Activated CD4-positive, alpha-beta T cell treated with anti-CD3 and anti-CD28 coated beads for 48 hours (primary cell): ENCODE data around the gene IL4I1.
"Not testable (repeated sequence)": the region's sequence is repeated elsewhere in the genome, so short reads cannot be mapped to it uniquely, and the experiment has no call there.

Experiments used
- DNase-seq: peaks from one replicate; pipeline ENCODE4 v3.0.0-alpha.2; 2020

The IL4I1 gene, protein sequence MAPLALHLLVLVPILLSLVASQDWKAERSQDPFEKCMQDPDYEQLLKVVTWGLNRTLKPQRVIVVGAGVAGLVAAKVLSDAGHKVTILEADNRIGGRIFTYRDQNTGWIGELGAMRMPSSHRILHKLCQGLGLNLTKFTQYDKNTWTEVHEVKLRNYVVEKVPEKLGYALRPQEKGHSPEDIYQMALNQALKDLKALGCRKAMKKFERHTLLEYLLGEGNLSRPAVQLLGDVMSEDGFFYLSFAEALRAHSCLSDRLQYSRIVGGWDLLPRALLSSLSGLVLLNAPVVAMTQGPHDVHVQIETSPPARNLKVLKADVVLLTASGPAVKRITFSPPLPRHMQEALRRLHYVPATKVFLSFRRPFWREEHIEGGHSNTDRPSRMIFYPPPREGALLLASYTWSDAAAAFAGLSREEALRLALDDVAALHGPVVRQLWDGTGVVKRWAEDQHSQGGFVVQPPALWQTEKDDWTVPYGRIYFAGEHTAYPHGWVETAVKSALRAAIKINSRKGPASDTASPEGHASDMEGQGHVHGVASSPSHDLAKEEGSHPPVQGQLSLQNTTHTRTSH

DNA sequence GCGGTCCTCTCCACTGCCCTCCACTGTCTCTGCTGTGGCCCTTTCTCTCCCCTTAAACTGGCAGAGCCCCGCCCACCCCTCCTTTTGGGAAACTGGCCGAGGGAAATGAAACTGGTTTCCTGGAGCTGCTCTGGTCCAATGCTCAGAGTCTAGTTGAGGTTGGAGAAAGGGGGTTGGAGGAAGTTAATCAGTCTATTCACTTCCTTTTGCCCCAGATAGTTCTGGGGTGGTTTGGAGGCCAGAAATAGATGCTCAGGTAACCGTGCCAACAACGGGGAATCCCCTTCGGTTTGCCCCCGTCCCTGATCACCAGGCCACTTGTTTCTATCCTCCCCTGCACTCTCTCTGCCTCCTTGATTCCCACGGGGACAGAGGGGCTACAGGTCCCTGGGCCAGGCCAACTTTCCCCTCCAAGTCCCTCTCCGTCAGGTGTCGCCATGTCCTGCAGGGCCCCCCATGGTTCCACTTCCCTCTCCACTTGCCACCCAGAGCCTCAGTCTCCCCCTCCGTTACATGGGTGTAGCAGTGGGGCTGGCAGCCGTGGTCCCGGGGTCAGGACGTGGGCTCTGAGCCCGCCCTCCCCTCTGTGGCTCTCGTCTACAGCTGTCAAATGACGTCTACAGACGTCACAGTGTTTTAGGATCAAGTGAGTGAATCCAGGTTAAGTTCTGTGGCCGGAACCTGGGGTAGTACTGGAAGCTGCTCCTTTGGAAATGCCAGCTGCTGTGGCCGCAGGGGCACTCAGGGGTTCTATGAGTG is at the start of gene IL4I1:
IL4I1 (minus strand) TSS at position 25 of the 759 bp plus-strand sequence. CDS start 727 bp downstream, outside the sequence.
- peak; percentile 74 for DNase-seq

DNA sequence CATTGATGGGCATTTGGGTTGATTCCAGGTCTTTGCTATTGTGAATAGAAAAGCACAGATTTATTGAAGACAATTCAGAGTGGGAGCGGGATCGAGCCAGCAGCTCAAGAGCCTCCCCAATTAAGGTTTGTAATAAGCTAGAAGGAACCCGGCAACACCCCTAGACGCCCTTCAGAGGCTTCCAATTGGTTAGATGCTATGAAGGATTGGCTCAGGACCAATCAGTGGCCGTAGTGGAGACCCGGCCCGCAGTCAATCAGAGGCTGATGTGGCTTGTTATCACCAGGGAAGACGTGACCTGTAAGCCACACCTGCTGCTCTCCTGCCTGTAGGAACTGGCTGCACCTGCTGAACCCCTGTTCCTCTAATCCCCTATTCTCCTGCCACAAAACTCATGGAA is 49.7 kb upstream of the IL4I1 start:
- no peak for DNase-seq

DNA sequence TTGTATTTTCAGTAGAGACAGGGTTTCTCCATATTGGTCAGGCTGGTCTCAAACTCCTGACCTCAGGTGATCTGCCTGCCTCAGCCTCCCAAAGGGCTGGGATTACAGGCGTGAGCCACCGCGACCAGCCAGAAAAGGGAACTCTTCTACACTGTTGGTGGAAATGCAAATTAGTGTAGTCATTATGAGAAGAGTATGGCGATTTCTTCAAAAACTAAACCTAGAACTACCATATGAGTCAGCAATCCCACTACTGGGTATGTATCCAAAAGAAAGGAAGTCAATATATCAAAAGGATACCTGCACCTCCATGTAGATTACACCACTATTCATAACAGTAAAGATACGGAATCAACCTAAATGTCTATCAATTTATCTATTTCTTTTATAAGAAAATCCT is 47.9 kb upstream of the IL4I1 start:
- DNase-seq: peak; percentile 25

DNA sequence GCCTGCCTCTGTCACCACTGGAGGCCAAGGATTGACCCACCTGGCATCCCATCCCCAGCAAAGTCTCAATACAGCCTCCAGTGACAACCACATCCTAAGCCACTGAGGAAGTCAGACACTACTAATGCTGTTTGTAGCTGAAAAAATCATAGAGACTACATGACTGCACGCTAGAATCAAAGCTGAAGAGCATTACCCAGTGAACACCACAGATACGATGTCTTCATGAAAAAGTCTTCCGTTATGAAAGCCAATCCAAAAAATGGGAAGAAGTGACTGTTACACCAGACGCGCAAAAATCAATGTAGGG is 43.8 kb upstream of the IL4I1 start:
- no peak for DNase-seq

DNA sequence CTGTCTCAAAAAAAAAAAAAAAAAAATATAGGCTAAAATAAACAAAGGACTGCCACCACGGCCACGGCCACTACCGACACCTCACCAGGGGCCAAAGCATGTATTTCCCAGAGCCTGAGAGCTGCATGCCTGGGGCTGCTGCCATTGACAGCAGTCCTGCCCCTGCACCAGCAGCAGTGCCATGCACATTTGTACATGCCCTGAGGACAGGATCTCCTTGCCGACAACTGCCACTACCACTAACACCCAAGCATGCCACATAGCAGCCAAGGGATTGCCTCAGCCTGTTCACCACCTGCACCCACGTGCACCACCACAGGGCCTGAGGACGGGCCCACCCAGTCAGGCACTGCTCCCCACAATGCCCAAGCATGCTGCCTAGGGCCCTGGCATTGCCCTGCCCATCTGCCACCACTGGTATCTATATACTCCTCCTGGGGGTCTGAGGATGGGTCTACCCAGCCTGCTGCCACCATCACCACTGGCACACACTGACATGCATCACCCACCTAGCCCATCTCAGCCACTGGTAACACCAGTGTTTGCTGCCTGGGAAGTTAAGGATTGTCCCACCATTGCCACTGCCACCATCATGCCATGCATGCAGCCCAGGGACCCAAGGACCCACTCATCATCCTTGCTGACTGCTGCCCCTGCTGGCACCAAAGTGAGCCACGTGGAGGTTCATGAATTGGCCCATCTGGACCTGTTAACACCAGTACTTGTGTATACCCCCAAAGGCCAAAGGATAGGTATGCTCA is 43.2 kb upstream of the IL4I1 start:
- peak; percentile 25 for DNase-seq

DNA sequence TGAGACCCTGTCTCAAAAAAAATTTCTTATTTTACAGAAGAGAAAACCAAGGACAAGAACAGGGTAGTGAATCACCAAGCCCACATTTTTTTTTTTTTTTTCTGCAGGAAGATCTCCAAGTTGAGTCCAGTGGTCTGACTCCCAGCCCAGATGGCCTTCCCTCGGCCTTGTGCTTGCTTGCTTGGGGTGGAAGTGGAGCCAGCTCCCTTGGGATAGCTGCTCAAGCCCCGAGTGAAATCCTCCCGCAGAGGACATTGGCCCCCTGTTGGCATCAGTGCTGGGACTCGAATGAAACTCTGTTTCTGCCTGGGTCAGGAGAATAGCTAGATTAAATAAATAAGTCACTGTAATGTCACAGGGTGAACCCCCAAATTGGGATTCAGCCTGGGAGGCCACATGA is 42.0 kb upstream of the IL4I1 start:
- DNase-seq: no peak

DNA sequence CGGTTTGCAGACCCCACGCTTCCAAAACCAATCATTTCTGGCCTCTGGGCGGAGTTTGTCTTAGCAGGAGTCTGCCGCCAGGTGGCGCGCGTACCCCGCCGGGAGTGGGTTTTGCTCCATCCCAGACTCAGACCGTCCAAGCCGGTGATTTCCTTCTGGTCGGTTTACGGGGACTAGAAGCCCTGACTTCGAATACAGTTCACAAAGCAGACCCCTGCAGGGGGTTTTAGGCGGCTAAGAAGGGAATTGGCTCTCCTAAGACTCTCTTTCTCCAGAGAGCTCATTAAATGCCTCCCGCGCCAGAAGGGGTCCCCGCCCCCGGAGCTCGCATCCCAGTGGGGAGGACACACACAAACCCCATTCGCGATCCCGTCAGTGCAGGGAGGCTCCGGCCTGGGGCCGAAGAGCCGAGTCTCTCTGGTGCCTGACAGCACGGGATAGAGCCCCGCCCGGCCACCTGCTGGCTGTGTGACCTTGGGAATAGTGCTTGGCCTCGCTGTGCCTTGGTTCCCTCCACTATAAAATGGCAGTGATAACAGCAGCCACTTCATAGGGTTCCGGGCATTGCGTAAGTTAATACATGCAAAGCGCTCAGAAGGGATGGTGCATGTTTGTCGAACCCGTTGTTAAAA is 41.2 kb upstream of the IL4I1 start:
- peak; percentile 87 for DNase-seq

DNA sequence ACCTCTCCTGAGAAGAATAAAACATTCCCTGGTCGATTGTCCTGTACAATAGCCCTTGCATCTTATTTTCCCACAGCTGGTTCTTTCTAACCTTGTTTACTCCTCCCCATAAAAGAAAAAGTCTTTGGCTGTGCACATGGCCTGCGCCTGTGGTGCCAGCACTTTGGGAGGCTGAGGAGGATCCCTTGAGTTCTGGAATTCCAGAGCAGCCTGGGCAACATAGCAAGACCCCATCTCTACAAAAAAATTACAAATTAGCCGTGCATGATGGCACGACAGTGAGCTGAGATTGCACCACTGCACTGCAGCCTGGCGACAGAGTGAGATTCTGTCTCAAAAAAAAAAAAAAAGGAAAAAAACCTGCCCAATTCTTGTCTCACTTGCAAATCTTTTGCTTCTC is 39.9 kb upstream of the IL4I1 start:
- DNase-seq: no peak

DNA sequence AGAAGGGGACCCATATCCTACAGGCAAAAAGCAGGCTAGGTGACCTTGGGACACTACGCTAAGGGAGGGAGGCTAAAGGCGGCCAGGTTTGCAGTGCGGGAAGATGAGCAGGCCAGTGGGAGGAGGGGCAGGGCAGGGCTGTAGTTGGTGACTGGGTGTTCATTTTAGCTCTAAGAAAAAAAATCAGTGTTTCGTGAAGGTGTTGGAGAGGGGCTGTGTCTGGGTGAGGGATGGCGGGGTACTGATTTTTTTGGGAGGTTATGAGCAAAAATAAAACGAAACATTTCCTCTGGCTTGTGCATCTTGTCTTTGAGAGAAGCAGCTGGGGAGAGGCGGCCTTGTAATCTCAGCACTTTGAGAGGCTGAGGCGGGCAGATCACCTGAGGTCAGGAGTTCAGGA is 37.0 kb upstream of the IL4I1 start:
- DNase-seq: no peak

DNA sequence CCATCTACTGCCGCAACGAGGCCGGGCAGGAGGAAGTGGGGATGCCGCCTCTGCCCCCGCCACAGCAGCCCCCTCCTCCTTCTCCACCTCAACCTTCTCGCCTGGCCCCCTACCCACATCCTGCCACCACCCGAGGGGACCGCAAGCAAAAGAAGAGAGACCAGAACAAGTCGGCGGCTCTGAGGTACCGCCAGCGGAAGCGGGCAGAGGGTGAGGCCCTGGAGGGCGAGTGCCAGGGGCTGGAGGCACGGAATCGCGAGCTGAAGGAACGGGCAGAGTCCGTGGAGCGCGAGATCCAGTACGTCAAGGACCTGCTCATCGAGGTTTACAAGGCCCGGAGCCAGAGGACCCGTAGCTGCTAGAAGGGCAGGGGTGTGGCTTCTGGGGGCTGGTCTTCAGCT is 36.0 kb upstream of the IL4I1 start:
- DNase-seq: peak; percentile 39

DNA sequence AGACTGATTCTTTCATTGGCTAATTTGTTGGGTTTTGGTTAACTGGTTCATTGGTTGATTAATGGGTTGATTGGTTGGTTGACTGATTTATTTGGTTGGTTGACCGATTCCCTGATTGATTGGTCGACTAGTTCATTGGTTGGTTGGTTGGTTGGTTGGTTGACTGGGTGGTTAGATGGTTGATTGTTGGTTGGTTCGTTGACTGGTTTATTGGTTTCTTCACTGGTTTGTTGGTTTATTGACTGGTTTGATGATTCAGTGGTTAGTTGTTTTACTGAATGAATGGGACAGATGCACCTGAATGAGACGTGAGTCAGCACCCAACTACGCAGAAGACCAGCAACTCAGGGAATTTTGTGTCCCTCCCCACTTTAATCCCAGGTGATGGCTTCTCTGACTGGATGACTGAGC is 35.4 kb upstream of the IL4I1 start:
- no peak for DNase-seq

DNA sequence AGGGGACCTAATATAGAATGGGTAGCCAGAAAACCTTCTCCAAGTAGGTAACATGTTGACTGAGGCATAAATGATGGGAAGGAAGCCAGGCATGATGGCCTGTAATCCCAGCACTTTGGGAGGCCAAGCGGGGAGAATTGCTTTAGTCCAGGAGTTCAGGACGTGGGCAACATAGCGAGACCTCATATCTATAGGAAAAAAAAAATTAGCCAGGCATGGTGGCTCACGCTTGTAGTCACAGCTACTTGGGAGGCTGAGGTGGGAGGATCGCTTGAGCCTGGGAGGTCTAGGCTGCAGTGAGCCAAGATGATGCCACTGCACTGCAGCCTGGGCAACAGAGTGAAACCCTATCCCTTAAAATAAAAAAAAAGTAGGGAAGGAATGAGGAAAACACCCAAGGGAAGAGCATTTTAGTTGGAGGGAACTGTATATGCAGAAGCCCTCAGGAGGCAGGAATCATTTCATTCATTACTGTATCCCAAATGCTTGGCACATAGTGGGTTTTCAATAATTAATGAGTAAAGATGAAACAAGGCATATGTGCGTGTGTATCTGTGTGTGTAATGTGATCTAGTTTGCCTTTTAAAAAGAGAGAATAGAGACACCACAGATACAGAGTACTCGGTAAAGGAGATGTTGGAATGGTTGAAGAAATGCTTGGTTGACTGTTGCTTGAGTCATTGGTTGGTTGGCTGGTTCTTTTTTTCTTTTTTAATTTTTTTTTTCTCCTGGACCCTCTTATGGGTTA is 34.8 kb upstream of the IL4I1 start:
- DNase-seq: no peak

DNA sequence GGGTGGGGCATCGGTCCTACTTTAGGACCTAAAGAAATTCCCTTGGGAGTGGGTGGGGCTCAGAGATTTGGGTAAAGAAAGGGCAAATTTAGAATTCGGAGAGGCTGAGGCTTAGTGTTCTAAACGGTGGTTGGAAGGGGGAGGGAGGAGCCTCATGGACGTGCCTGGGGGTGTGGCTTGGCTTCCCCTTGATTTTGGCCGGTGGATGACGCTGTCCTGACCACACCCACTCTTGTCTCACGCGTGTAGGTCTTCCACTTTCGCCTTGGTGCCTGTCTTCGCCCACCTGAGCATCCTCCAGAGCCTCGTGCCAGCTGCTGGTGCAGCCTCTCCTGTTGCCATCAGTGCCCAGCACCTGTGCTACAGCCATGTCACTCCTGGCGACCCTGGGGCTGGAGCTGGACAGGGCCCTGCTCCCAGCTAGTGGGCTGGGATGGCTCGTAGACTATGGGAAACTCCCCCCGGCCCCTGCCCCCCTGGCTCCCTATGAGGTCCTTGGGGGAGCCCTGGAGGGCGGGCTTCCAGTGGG is 33.9 kb upstream of the IL4I1 start:
- peak; percentile 37 for DNase-seq

DNA sequence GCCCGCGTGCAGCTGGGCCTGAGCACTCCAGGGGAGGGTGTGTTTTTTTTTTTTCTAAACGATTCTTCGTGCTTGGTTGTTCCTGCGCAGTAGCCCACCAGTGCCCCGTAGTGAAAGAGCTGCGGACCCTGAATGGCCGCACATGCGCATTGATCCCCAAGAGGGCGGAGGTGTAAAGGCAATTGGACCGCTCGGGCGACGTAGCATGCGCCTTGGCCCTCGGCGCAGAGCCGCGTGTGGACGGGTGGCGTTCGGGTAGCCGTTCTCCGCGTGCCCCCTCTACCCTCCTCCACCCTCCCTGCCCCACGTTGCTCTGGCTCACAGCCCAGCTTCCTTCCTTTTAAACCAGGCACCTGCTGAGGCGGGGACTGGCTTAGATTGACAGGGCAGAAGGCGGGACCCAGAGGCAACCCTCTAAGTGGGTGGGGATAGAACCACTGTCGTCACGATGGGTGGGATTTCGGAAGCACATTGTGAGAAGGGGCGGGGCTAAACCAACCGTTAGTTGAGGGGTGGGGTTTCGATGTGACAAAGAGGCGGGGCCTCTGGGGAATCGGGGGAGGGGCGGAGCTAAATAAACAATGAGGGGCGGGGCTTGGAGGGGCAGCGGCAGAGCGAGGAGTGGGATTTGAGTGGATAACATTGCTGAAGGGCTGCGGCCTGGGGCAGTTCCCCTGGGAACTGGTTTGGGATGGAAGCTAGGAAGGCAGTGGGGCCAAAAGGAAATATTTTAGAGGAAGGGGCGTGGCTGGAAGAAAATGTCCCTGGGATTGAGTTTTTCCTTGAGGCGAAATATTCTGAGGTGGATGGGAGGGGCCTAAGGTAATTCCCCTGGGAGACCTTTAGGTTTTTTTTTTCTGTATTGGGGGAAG is 33.2 kb upstream of the IL4I1 start:
- peak; percentile 96 for DNase-seq

DNA sequence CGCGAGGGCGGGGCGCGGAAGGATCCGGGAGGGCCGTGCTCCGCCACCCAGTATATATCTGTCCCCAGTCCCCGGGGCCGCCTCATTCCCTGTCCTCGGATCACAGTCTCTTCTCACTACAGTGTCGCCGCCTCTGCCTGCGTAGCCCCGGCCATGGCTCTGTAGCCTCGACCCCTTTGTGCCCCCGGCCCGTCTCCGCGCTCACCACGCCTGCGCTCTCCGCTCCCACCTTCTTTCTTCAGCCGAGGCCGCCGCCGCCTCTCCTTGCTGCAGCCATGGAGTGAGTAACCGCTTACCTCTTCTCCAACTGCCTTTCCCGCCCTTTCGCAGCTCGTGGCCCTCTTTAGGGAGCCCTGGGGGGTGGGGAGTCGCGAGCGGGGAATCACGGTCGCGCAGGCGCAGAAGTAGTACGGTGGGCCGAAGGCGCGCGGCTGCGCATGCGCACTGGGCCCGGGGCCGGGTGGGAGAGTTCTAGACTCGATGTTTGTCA is 32.5 kb upstream of the IL4I1 start, which contains the start of the genes ATF5 and NUP62:
ATF5 (plus strand) TSS at position 85 of the 490 bp plus-strand sequence. CDS start 1,646 bp downstream, outside the sequence.
NUP62 (minus strand) TSS at position 384 of the 490 bp plus-strand sequence. CDS start 19,697 bp downstream, outside the sequence.
- peak; percentile 95 for DNase-seq

DNA sequence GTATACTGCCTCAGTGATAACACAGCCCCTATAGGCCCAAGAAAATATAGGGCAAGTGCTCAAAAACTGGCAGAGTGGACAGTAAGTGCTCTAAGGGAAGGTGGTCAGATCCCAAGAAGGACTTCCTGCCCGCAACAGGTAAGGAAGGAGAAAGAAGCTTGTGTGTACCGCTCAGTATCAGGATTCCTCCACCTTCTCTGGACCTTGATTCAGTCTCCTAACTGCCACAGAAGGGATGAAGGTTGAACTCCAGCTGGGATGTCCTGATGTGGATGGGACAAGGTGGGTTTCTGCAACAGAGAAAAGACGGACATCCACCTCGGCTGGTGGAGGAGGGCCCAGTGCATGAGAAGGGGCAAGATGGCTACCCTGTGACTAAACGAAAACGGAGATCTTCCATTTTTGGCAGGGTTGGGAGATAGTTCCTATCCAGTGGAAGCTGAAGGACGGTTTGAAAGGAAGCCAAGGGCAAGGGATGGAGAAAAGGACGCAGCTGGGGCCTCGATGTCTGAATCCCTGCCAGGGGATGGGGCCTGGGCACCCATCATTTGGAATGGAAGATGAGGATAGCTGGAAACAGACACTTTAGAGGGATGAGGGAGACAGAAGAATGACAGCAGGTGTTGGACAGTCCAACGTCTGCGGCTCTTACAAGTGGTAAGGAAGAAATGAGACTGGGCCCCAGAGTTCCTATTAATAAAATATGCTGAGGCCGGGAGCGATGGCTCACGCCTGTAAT is 31.0 kb upstream of the IL4I1 start:
- no peak for DNase-seq

DNA sequence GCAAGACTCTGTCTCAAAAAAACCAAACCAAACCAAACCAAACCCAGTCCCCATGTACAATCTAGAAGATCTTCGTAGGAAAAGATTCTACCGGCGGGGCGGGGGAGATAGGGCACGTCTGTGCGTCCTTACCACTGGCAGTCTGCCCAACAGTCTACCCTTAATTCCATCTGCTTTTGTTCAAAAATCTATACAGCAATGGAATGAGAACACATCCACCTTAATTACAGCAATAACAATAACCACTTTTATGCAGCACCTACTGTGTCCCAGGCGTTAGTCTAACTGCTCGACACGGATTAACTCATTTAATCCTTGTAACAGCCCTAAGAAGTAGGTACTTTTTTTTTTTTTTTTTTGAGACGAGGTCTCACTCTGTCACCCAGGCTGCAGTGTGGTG is 29.8 kb upstream of the IL4I1 start:
- DNase-seq: no peak

DNA sequence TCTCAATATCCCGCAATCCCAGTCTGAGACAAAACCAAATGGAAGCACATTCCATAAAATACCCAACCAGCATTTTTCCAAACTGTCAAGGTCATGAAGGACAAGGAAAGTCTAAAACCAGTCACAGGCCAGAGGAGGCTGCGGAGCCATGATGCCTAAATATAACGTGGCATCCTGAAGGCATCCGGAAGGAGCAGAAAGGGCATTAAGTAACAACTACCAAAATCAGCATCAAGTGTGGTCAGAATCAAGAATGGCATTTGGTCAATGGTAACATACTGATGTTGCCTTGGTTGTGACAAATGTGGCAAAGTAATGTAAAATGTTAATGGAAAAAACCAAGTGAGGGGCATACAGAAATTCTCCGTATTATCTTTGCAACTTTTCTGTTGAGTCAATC is 28.8 kb upstream of the IL4I1 start:
- DNase-seq: no peak

DNA sequence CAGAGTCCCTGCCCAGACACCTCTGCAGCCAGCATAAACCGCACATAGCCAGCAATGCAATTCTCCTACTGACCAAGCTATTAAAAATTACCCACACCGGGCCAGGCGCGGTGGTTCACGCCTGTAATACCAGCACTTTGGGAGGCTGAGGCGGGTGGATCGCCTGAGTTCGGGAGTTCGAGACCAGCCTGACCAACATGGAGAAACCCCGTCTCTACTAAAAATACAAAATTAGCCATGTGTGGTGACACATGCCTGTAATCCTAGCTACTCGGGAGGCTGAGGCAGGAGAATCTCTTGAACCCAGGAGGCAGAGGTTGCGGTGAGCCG is 28.2 kb upstream of the IL4I1 start:
- not testable (repeated sequence) for DNase-seq
